Measurements from ENCODE around the gene DRAXIN. TPM values are rescaled to one million over a fixed set of nuclear protein-coding genes. Genes with fewer than 3 reads are reported as not detected.

Gene DRAXIN
- total RNA-seq, 1 experiment from 2014 or later, result 20.5 TPM

DNA sequence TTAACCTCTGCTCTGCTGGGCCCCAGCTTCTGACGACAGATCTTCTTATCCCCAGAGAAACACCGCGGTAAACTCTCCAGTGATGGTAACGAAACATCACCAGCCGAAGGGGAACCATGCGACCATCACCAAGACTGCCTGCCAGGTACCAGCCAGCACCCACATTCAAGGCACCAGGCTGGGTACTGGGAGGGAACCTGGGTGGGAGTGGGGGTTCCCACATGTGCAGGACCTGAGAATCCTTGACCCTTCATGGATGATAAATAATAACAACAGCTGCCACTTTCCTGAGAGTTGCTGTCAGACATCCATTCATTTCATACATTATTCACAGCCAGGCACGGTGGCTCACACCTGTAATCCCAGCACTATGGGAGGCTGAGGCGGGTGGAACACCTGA, 20.8 kb downstream of the DRAXIN start:
- no peak overlapping the region for H3K27ac ChIP-seq (ENCODE audit: insufficient read length, low read depth, low read length)
- no peak overlapping the region for H3K14ac ChIP-seq (ENCODE audit: insufficient read depth, low read length)
- H3K23ac ChIP-seq (ENCODE audit: insufficient read length, low read depth, low read length), result no peak overlapping the region
- H3K79me1 ChIP-seq (ENCODE audit: insufficient read depth, low read depth, low read length, poor library complexity, severe bottlenecking), result no peaks in the 10 kb centered on the region
- no peak overlapping the region for H3K18ac ChIP-seq (ENCODE audit: insufficient read length, low read depth, low read length)
- peaks cover 13 to 14% of the 10 kb centered on the region in 2 experiments for H3K4me1 Mint-ChIP-seq
- H3K27me3 ChIP-seq (ENCODE audit: insufficient read depth, low read length), result no peaks in the 10 kb centered on the region
- H2BK15ac ChIP-seq (ENCODE audit: low read depth, low read length), result no peak overlapping the region
- H2BK120ac ChIP-seq (ENCODE audit: low read depth, low read length, poor library complexity, severe bottlenecking), result no peak overlapping the region
- no CpG with 5 or more reads among the region's 8 CpGs for WGBS (ENCODE audit: extremely low coverage, insufficient read length, low lambda C conversion rate)
- no peak overlapping the region for H3K27ac Mint-ChIP-seq
- H3K36me3 Mint-ChIP-seq (ENCODE audit: insufficient read depth in 1 of 3, low read depth in 3 of 3), result peaks cover 13 to 42% (median 16%) of the 10 kb centered on the region in 3 experiments
- no peaks in the 10 kb centered on the region for H3K9me3 Mint-ChIP-seq
- H4K20me1 ChIP-seq (ENCODE audit: control insufficient read depth, insufficient read depth, insufficient read length), result no peaks in the 10 kb centered on the region
- H3T11ph ChIP-seq (ENCODE audit: low read length), result no peak overlapping the region
- H2BK20ac ChIP-seq (ENCODE audit: low read depth, low read length, poor library complexity, severe bottlenecking), result no peak overlapping the region
- no peaks in the 10 kb centered on the region for H3K27me3 Mint-ChIP-seq (ENCODE audit: low read depth)
- no peak overlapping the region for H3K9ac ChIP-seq (ENCODE audit: extremely low read depth, insufficient read length, low read length)
- H3K4ac ChIP-seq (ENCODE audit: low read depth, low read length), result no peak overlapping the region
- H2AK5ac ChIP-seq (ENCODE audit: insufficient read length, low read length), result no peak overlapping the region
- H4K5ac ChIP-seq (ENCODE audit: insufficient read length, low read depth, low read length), result no peak overlapping the region
- TF ChIP-seq, protein P1, sequence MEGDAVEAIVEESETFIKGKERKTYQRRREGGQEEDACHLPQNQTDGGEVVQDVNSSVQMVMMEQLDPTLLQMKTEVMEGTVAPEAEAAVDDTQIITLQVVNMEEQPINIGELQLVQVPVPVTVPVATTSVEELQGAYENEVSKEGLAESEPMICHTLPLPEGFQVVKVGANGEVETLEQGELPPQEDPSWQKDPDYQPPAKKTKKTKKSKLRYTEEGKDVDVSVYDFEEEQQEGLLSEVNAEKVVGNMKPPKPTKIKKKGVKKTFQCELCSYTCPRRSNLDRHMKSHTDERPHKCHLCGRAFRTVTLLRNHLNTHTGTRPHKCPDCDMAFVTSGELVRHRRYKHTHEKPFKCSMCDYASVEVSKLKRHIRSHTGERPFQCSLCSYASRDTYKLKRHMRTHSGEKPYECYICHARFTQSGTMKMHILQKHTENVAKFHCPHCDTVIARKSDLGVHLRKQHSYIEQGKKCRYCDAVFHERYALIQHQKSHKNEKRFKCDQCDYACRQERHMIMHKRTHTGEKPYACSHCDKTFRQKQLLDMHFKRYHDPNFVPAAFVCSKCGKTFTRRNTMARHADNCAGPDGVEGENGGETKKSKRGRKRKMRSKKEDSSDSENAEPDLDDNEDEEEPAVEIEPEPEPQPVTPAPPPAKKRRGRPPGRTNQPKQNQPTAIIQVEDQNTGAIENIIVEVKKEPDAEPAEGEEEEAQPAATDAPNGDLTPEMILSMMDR (conservative IDR thresholded peaks at IDR 0.05), result no peak
- H4K91ac ChIP-seq (ENCODE audit: insufficient read length, low read depth, low read length), result no peak overlapping the region
- H4K8ac ChIP-seq (replicated peaks; ENCODE audit: insufficient read length, low read depth, low read length), result no peak overlapping the region
- H2BK5ac ChIP-seq (ENCODE audit: insufficient read length, low read length), result no peak overlapping the region
- no peak overlapping the region for H3K4me3 Mint-ChIP-seq
- H3K9me3 ChIP-seq (ENCODE audit: control insufficient read depth, low read depth, low read length), result no peaks in the 10 kb centered on the region
- no peaks in the 10 kb centered on the region; the same call in 1 of the 2 replicates for H3K4me1 ChIP-seq (ENCODE audit: insufficient read depth, low read length)
- no peak overlapping the region for H3K56ac ChIP-seq (ENCODE audit: insufficient read length, low read depth, low read length)
- H2BK12ac ChIP-seq (ENCODE audit: insufficient read length, low read depth, low read length), result no peak overlapping the region
- no peaks in the 10 kb centered on the region for H3K79me2 ChIP-seq (ENCODE audit: insufficient read depth, low read length)
- DNase-seq, result no peak
- H3K23me2 ChIP-seq (ENCODE audit: insufficient read length, low read depth, low read length, poor library complexity, severe bottlenecking), result no peaks in the 10 kb centered on the region
- H3K4me2 ChIP-seq (ENCODE audit: insufficient read depth, insufficient read length, low read length), result no peak overlapping the region
- H2AFZ ChIP-seq (ENCODE audit: low read length), result no peak overlapping the region

All from H9 (cell line).